SK-N-SH (cell line): ENCODE measurements around the gene DAB2IP. TPM values are rescaled to one million over a fixed set of nuclear protein-coding genes. Genes with fewer than 3 reads are reported as not detected.
A peak's percentile ranks its signal among the peaks of the same experiment; 100 is the strongest.

ENCODE experiments used
- CTCF ChIA-PET: fragments of 300-600, 350-600 bp; formaldehyde crosslinking; extraction: SDS; loops from one replicate; lab custom pipeline; 2021; lab: Yijun Ruan, JAX
- POLR2A ChIA-PET: fragments of 350-600 bp; sonication (Branson Sonifier 250); formaldehyde crosslinking; extraction: SDS; loops from one replicate; lab custom pipeline; 2020; ENCODE audit warnings: antibody characterized with exemption, inconsistent platforms; lab: Yijun Ruan, JAX
- DNase-seq: peaks from one replicate; pipeline ENCODE4 v3.0.0; 2012
- H2AFZ ChIP-seq: fragments of 200-600 bp; sonication (generic); 2 replicates; pipeline ENCODE4 v1.8.1; 2016; ENCODE audit warnings: antibody characterized with exemption, mild to moderate bottlenecking, low read depth
- H3F3A ChIP-seq: fragments of 200-600 bp; sonication (generic); replicated peaks from 2 replicates; pipeline ENCODE3; 2016; ENCODE audit warnings: antibody characterized with exemption, mild to moderate bottlenecking; ENCODE audit not compliant: insufficient read depth
- H3K27ac ChIP-seq, 2 experiments: fragments of 200-500 bp in 1 of 2; fragments of 200-600 bp in 1 of 2; sonication (Bioruptor generic) in 1 of 2; sonication (generic), shearing (Covaris generic) in 1 of 2; 2 replicates each; pipeline versions ENCODE4 v1.5.1 to v1.6.1; 2014 to 2016; ENCODE audit warnings: low read depth in 2 of 2, inconsistent platforms in 1 of 2, low read length in 1 of 2, mild to moderate bottlenecking in 1 of 2, mixed read lengths in 1 of 2
- H3K27me3 ChIP-seq: fragments of 200-600 bp; sonication (generic), shearing (Covaris generic); 2 replicates; pipeline ENCODE4 v1.6.1; 2016; ENCODE audit warnings: mixed run types; ENCODE audit not compliant: insufficient read depth
- H3K36me3 ChIP-seq, 2 experiments: fragments of 200-500 bp in 1 of 2; fragments of 200-600 bp in 1 of 2; sonication (Bioruptor generic) in 1 of 2; sonication (generic) in 1 of 2; replicated peaks in 1 of 2; 2 replicates each; pipeline versions ENCODE3 to v1.5.1; 2014 to 2016; ENCODE audit warnings: low read length in 1 of 2, mild to moderate bottlenecking in 1 of 2; ENCODE audit not compliant: insufficient read depth in 2 of 2, control insufficient read depth in 1 of 2
- H3K4me1 ChIP-seq, 2 experiments: fragments of 200-500 bp in 1 of 2; fragments of 200-600 bp in 1 of 2; sonication (Bioruptor generic) in 1 of 2; sonication (generic), shearing (Covaris generic) in 1 of 2; 2 replicates each; pipeline versions ENCODE4 v1.5.1 to v1.6.1; 2014 to 2016; ENCODE audit warnings: low read depth in 1 of 2, low read length in 1 of 2, mixed run types in 1 of 2; ENCODE audit not compliant: insufficient read depth in 2 of 2, control insufficient read depth in 1 of 2
- H3K4me2 ChIP-seq: fragments of 200-600 bp; sonication (generic), shearing (Covaris generic); 2 replicates; pipeline ENCODE4 v1.6.1; 2017; ENCODE audit warnings: mixed run types
- H3K4me3 ChIP-seq, 2 experiments: fragments of 200-500 bp in 1 of 2; fragments of 200-600 bp in 1 of 2; sonication (Bioruptor generic) in 1 of 2; sonication (generic), shearing (Covaris generic) in 1 of 2; 2 replicates each; pipeline versions ENCODE4 v1.5.1 to v1.8.1; 2014 to 2016; ENCODE audit warnings: low read depth in 2 of 2, inconsistent platforms in 1 of 2, low read length in 1 of 2, mild to moderate bottlenecking in 1 of 2, mixed read lengths in 1 of 2, moderate library complexity in 1 of 2
- H3K79me2 ChIP-seq: fragments of 200-600 bp; sonication (generic); 2 replicates; pipeline ENCODE4 v1.8.1; 2017; ENCODE audit warnings: mild to moderate bottlenecking; ENCODE audit not compliant: insufficient read depth
- H3K9ac ChIP-seq: fragments of 200-600 bp; sonication (generic); 2 replicates; pipeline ENCODE4 v1.6.1; 2017; ENCODE audit warnings: mixed run types
- H3K9me2 ChIP-seq: fragments of 200-600 bp; sonication (generic); 2 replicates; pipeline ENCODE4 v1.6.1; 2017; ENCODE audit warnings: mixed run types
- H3K9me3 ChIP-seq: fragments of 200-600 bp; sonication (generic); 2 replicates; pipeline ENCODE4 v1.6.1; 2017; ENCODE audit warnings: mixed run types, mild to moderate bottlenecking, moderate library complexity
- H4K20me1 ChIP-seq: fragments of 200-600 bp; sonication (generic); 2 replicates; pipeline ENCODE4 v1.6.1; 2017; ENCODE audit warnings: mild to moderate bottlenecking, mixed run types; ENCODE audit not compliant: insufficient read depth
- CHD2 ChIP-seq: fragments of 150-350 bp; IDR thresholded peaks from 2 replicates; pipeline ENCODE4 v1.6.1; 2018; ENCODE audit warnings: low read length; ENCODE audit not compliant: partially characterized antibody
- EP300 ChIP-seq, 2 experiments: IDR thresholded peaks; 2 replicates each; pipeline versions ENCODE4 v1.4.0 to v1.6.1; 2012; ENCODE audit warnings: borderline replicate concordance in 1 of 2, low read depth in 1 of 2, low read length in 1 of 2
- EZH2phosphoT487 ChIP-seq: fragments of 200-600 bp; sonication (generic); IDR thresholded peaks from 2 replicates; pipeline ENCODE4 v1.6.1; 2017; ENCODE audit warnings: low read depth, mixed run types, mild to moderate bottlenecking, antibody characterized with exemption, moderate library complexity, borderline replicate concordance
- FOXJ3 ChIP-seq: sonication (generic); formaldehyde crosslinking; IDR thresholded peaks from 2 replicates; pipeline ENCODE4 v1.5.1; 2020; ENCODE audit warnings: mild to moderate bottlenecking, missing genetic modification reagents
- GABPA ChIP-seq: IDR thresholded peaks from 2 replicates; pipeline ENCODE4 v1.4.0; 2012; ENCODE audit warnings: low read depth, mild to moderate bottlenecking
- GATA2 ChIP-seq: sonication (generic); formaldehyde crosslinking; IDR thresholded peaks from 2 replicates; pipeline ENCODE4 v1.5.0; 2020; ENCODE audit warnings: mild to moderate bottlenecking, missing genetic modification reagents
- MEF2A ChIP-seq: IDR thresholded peaks from 2 replicates; pipeline ENCODE4 v1.4.0; 2012; ENCODE audit warnings: low read depth, borderline replicate concordance
- NFIC ChIP-seq: IDR thresholded peaks from 2 replicates; pipeline ENCODE4 v1.4.0; 2012; ENCODE audit warnings: borderline replicate concordance
- NRF1 ChIP-seq: IDR thresholded peaks from 2 replicates; pipeline ENCODE4 v1.6.1; 2012; ENCODE audit warnings: low read depth, mild to moderate bottlenecking, low read length
- POLR2AphosphoS5 ChIP-seq: IDR thresholded peaks from 2 replicates; pipeline ENCODE4 v1.6.1; 2012; ENCODE audit warnings: low read depth, low read length
- RCOR1 ChIP-seq: fragments of 150-350 bp; IDR thresholded peaks from 2 replicates; pipeline ENCODE4 v1.6.1; 2017; ENCODE audit warnings: antibody characterized with exemption, low read length
- RXRA ChIP-seq: IDR thresholded peaks from 2 replicates; pipeline ENCODE4 v1.4.0; 2012; ENCODE audit warnings: low read depth, mild to moderate bottlenecking, borderline replicate concordance
- SIN3A ChIP-seq: IDR thresholded peaks from 2 replicates; pipeline ENCODE4 v1.6.1; 2012; ENCODE audit warnings: low read depth, mild to moderate bottlenecking, low read length, moderate library complexity, borderline replicate concordance
- SMC3 ChIP-seq: IDR thresholded peaks from 2 replicates; pipeline ENCODE4 v1.6.1; 2012; ENCODE audit warnings: low read depth, low read length, improper control_type of control experiment
- TAF1 ChIP-seq: IDR thresholded peaks from 2 replicates; pipeline ENCODE4 v1.6.1; 2012; ENCODE audit warnings: low read depth, mild to moderate bottlenecking, low read length, moderate library complexity, borderline replicate concordance
- TCF12 ChIP-seq: IDR thresholded peaks from 2 replicates; pipeline ENCODE4 v1.4.0; 2012
- TEAD4 ChIP-seq: IDR thresholded peaks from 2 replicates; pipeline ENCODE4 v1.4.0; 2012; ENCODE audit warnings: mild to moderate bottlenecking, borderline replicate concordance; ENCODE audit not compliant: insufficient read depth
- USF2 ChIP-seq: fragments of 150-350 bp; IDR thresholded peaks from 2 replicates; pipeline ENCODE4 v1.6.1; 2017; ENCODE audit warnings: antibody characterized with exemption, low read length, low read depth, borderline replicate concordance
- WGBS: methylation state at CpG from one replicate; pipeline ENCODE4 v1.1.6; 2017; ENCODE audit warnings: low lambda C conversion rate; 5-methylcytosine and 5-hydroxymethylcytosine counted together
- polyA plus RNA-seq, 3 experiments: library from polyadenylated mRNA; depleted of rRNA; stranded (reverse); fragments of >200 nt; gene quantifications; 2 replicates each; pipeline ENCODE4 v1.2.3, GENCODE V29; 2012
- TF ChIP-seq, protein P1 (sequence below): fragments of 200-600 bp; sonication (generic); IDR thresholded peaks from 2 replicates; pipeline ENCODE4 v1.6.1; 2017; ENCODE audit warnings: antibody characterized with exemption, mild to moderate bottlenecking, moderate library complexity
- TF ChIP-seq, protein P2 (sequence below): IDR thresholded peaks from 2 replicates; pipeline ENCODE4 v1.6.1; 2012; ENCODE audit warnings: mild to moderate bottlenecking, low read depth, low read length, moderate library complexity
- TF ChIP-seq, protein P3 (sequence below): IDR thresholded peaks from 2 replicates; pipeline ENCODE4; 2012

The DAB2IP gene
- polyA plus RNA-seq, 1 of the 3 experiments (the other 2 are of a cell fraction): 21.4 TPM

DNA sequence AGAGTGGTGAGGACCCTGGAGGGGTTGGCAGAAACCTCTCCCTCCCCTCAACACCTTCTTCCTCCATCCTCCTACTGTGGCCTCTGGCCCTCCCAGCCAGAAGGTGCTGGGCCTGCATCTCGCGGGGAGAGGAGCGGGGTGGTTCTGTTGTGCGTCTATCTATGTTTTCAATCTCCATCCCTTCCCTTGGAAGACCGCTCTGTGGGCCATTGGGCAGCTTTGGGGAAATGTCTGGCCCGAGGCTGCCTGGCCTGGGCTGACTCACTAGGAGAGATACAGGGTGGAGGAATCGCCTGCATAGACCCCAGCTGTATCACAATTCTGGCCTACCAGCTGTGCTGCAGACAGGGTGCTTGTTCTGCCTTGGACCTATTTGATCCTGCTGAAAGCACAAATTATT, 48.4 kb upstream of the DAB2IP start:
- no peaks in the 10 kb centered on the region for H3K36me3 ChIP-seq
- peaks cover 6% of the 10 kb centered on the region for H3F3A ChIP-seq
- H3K4me1 ChIP-seq: peaks cover 7 to 50% of the 10 kb centered on the region in 2 experiments; a peak in 1 of 4 replicates
- peak overlapping the region in 1 of 2 experiments; percentile 88; a peak in 2 of 4 replicates for H3K27ac ChIP-seq
- H4K20me1 ChIP-seq: 0 out of 2 replicates have a peak, but pooled peaks cover 7% of the 10 kb centered on the region
- ChIA-PET CTCF (interaction anchor here (1.1 to 1.6 kb wide), 2 partner anchors 35 to 41 kb away, joined by 3 to 4 read pairs; no protein-coding TSS in a partner anchor), POLR2A (interaction anchor here (2.0 kb wide), 1 partner anchor 37 kb away, joined by 5 read pairs; no protein-coding TSS in a partner anchor)
- H3K79me2 ChIP-seq: no peaks in the 10 kb centered on the region
- no peak for TF ChIP-seq SIN3A
- TF ChIP-seq EZH2phosphoT487: no peak
- TF ChIP-seq CHD2: peak; percentile 74
- TF ChIP-seq, protein P1, sequence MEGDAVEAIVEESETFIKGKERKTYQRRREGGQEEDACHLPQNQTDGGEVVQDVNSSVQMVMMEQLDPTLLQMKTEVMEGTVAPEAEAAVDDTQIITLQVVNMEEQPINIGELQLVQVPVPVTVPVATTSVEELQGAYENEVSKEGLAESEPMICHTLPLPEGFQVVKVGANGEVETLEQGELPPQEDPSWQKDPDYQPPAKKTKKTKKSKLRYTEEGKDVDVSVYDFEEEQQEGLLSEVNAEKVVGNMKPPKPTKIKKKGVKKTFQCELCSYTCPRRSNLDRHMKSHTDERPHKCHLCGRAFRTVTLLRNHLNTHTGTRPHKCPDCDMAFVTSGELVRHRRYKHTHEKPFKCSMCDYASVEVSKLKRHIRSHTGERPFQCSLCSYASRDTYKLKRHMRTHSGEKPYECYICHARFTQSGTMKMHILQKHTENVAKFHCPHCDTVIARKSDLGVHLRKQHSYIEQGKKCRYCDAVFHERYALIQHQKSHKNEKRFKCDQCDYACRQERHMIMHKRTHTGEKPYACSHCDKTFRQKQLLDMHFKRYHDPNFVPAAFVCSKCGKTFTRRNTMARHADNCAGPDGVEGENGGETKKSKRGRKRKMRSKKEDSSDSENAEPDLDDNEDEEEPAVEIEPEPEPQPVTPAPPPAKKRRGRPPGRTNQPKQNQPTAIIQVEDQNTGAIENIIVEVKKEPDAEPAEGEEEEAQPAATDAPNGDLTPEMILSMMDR: no peak
- TF ChIP-seq RCOR1: peak; percentile 80
- TF ChIP-seq, protein P2, sequence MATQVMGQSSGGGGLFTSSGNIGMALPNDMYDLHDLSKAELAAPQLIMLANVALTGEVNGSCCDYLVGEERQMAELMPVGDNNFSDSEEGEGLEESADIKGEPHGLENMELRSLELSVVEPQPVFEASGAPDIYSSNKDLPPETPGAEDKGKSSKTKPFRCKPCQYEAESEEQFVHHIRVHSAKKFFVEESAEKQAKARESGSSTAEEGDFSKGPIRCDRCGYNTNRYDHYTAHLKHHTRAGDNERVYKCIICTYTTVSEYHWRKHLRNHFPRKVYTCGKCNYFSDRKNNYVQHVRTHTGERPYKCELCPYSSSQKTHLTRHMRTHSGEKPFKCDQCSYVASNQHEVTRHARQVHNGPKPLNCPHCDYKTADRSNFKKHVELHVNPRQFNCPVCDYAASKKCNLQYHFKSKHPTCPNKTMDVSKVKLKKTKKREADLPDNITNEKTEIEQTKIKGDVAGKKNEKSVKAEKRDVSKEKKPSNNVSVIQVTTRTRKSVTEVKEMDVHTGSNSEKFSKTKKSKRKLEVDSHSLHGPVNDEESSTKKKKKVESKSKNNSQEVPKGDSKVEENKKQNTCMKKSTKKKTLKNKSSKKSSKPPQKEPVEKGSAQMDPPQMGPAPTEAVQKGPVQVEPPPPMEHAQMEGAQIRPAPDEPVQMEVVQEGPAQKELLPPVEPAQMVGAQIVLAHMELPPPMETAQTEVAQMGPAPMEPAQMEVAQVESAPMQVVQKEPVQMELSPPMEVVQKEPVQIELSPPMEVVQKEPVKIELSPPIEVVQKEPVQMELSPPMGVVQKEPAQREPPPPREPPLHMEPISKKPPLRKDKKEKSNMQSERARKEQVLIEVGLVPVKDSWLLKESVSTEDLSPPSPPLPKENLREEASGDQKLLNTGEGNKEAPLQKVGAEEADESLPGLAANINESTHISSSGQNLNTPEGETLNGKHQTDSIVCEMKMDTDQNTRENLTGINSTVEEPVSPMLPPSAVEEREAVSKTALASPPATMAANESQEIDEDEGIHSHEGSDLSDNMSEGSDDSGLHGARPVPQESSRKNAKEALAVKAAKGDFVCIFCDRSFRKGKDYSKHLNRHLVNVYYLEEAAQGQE: no peak
- peak; percentile 96 for TF ChIP-seq GATA2 (CRISPR knock-in tag)
- TF ChIP-seq, protein P3, sequence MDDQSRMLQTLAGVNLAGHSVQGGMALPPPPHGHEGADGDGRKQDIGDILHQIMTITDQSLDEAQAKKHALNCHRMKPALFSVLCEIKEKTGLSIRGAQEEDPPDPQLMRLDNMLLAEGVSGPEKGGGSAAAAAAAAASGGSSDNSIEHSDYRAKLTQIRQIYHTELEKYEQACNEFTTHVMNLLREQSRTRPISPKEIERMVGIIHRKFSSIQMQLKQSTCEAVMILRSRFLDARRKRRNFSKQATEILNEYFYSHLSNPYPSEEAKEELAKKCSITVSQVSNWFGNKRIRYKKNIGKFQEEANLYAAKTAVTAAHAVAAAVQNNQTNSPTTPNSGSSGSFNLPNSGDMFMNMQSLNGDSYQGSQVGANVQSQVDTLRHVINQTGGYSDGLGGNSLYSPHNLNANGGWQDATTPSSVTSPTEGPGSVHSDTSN: no peak
- no peak for TF ChIP-seq TAF1
- no peak for TF ChIP-seq NFIC
- TF ChIP-seq NRF1: no peak
- no peak for TF ChIP-seq USF2
- TF ChIP-seq RXRA: no peak
- TF ChIP-seq POLR2AphosphoS5: no peak
- TF ChIP-seq SMC3: no peak
- peak in 1 of 2 experiments; percentile 61; a peak in 1 of 4 replicates for TF ChIP-seq EP300 (IDR thresholded peaks at IDR 0.05; ENCODE audit: borderline replicate concordance in 1 of 2, low read depth in 1 of 2, low read length in 1 of 2)
- no peak for TF ChIP-seq TEAD4
- TF ChIP-seq GABPA: no peak
- TF ChIP-seq MEF2A: no peak
- TF ChIP-seq TCF12: no peak
- TF ChIP-seq FOXJ3 (CRISPR knock-in tag): 0 out of 2 replicates have a peak, but pooled peaks have one; percentile 40
- no peak overlapping the region for H3K4me2 ChIP-seq
- no peaks in the 10 kb centered on the region for H3K27me3 ChIP-seq
- no peaks in the 10 kb centered on the region for H3K9me3 ChIP-seq
- H3K4me3 ChIP-seq: no peak overlapping the region
- no peak overlapping the region for H3K9ac ChIP-seq
- H3K9me2 ChIP-seq: no peaks in the 10 kb centered on the region
- DNase-seq: peak; percentile 82
- WGBS: 74% methylated on average over 7 of the region's 7 CpGs
- H2AFZ ChIP-seq: no peak overlapping the region
